ENCODE measurements around the gene ITPKB. TPM values are rescaled to one million over a fixed set of nuclear protein-coding genes. Genes with fewer than 3 reads are reported as not detected.

The ITPKB gene
- total and polyA plus RNA-seq, 9 donors = 11.3 to 43.2 (median 20.1) TPM

- H3K9me3 ChIP-seq = no peaks in the 10 kb centered on the region
- WGBS, 3 donors = 87 to 94% (median 91%) methylated on average over 3 of the region's 3 CpGs
- H3K27ac ChIP-seq = no peak overlapping the region
- no peaks in the 10 kb centered on the region for H3K36me3 ChIP-seq
- DNase-seq = no peak
- H3K4me1 ChIP-seq (ENCODE audit: insufficient read depth) = peaks cover 6% of the 10 kb centered on the region
- intact Hi-C loops (cut with DNase I) = no loop called here
- H3K4me3 ChIP-seq = no peak overlapping the region
- no peaks in the 10 kb centered on the region for H3K27me3 ChIP-seq
- TF ChIP-seq EP300 (IDR thresholded peaks at IDR 0.05) (no peak), CTCF (IDR thresholded peaks at IDR 0.05) (no peak), POLR2A (IDR thresholded peaks at IDR 0.05) (no peak)
Observed at GRCh38 chr1:226582966-226583365, 156.1 kb downstream of the ITPKB start.

Small RNA genes within 50 kb of the gene (small RNA-seq; reads per million reads assigned to genes)
- gene RPS27P5 = not detected

Other genes starting within 250 kb of the ITPKB start
- gene STUM, start 190.5 kb downstream of the ITPKB start, total RNA-seq = 1 to 10 TPM in 5 of 7 donors, under 1 TPM in 2; 0.24 to 6.1 (median 2.5) TPM
- gene STUM, start 190.5 kb downstream of the ITPKB start, polyA plus RNA-seq = 1 to 10 TPM; 1.6 to 2.7 TPM
- 10 to 100 TPM; 19.4 to 37.0 (median 27.1) TPM for gene PSEN2, start 131.3 kb upstream of the ITPKB start, total RNA-seq
- gene PSEN2, start 131.3 kb upstream of the ITPKB start, polyA plus RNA-seq = 10 to 100 TPM; 17.8 to 20.1 TPM
- gene COQ8A, start 201.0 kb upstream of the ITPKB start, total RNA-seq = 100 to 1,000 TPM in 1 of 7 donors, 10 to 100 TPM in 6; 37.4 to 101 (median 71.2) TPM
- 10 to 100 TPM; 37.5 to 59.9 TPM for gene COQ8A, start 201.0 kb upstream of the ITPKB start, polyA plus RNA-seq

All from ovary (tissue), 9 donors.